Osteocyte (in vitro differentiated cells): ENCODE measurements around the gene SUCLG2. TPM values are rescaled to one million over a fixed set of nuclear protein-coding genes. Genes with fewer than 3 reads are reported as not detected.

Source experiments
- DNase-seq: peaks from one replicate; pipeline ENCODE4 v3.0.0; 2021; ENCODE audit warnings: mixed read lengths; ENCODE audit not compliant: unreplicated experiment; ENCODE audit errors: extremely low spot score
- H3K27ac Mint-ChIP-seq: one replicate; pipeline ENCODE4 v1.8.0; 2021; ENCODE audit warnings: mild to moderate bottlenecking, mixed read lengths; ENCODE audit not compliant: unreplicated experiment
- H3K27me3 Mint-ChIP-seq: one replicate; pipeline ENCODE4 v1.8.0; 2021; ENCODE audit warnings: mixed read lengths; ENCODE audit not compliant: unreplicated experiment
- H3K36me3 Mint-ChIP-seq: one replicate; pipeline ENCODE4 v1.8.0; 2021; ENCODE audit warnings: mixed read lengths; ENCODE audit not compliant: unreplicated experiment
- H3K4me1 Mint-ChIP-seq: one replicate; pipeline ENCODE4 v1.8.0; 2021; ENCODE audit warnings: mixed read lengths; ENCODE audit not compliant: unreplicated experiment
- H3K4me3 Mint-ChIP-seq: one replicate; pipeline ENCODE4 v1.8.0; 2021; ENCODE audit warnings: mild to moderate bottlenecking, moderate library complexity, mixed read lengths; ENCODE audit not compliant: unreplicated experiment
- H3K9me3 Mint-ChIP-seq: one replicate; pipeline ENCODE4 v1.8.0; 2021; ENCODE audit warnings: mixed read lengths; ENCODE audit not compliant: unreplicated experiment
- CTCF ChIP-seq: fragments of 200-600 bp; sonication (generic); IDR thresholded peaks from 2 replicates; pipeline ENCODE4 v1.5.0; 2021; ENCODE audit warnings: antibody characterized with exemption, mild to moderate bottlenecking, moderate library complexity
- total RNA-seq: library from RNA; stranded (reverse); gene quantifications from 2 replicates; pipeline ENCODE4 v1.2.1, GENCODE V29; 2021

Gene SUCLG2
- total RNA-seq, 1 donor from 2014 or later: 32.1 TPM

DNA sequence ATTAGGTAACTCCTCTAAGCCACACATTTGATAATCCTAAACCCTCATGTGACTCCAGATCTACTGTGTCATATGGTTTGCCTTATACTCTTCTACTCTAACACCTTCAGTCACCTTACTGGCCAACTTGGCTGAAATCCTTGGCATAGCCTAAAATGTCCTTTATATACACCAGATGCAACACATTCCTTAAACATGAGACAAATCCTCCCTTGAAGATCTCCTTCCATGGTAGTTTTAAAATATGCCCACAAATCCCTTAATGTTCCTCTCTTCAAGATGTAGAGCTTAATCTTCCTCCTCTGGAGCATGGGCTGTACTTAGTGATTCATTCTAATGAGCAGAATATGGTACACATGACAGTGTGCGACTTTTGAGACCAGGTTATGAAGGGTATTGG is 238.9 kb downstream of the SUCLG2 start:
- no peak for TF ChIP-seq CTCF
- H3K27ac Mint-ChIP-seq: no peak overlapping the region
- H3K36me3 Mint-ChIP-seq: peaks cover 16% of the 10 kb centered on the region
- H3K4me1 Mint-ChIP-seq: peaks cover 6% of the 10 kb centered on the region
- peaks cover 12% of the 10 kb centered on the region for H3K9me3 Mint-ChIP-seq
- no peak overlapping the region for H3K4me3 Mint-ChIP-seq
- no peak for DNase-seq
- no peaks in the 10 kb centered on the region for H3K27me3 Mint-ChIP-seq

DNA sequence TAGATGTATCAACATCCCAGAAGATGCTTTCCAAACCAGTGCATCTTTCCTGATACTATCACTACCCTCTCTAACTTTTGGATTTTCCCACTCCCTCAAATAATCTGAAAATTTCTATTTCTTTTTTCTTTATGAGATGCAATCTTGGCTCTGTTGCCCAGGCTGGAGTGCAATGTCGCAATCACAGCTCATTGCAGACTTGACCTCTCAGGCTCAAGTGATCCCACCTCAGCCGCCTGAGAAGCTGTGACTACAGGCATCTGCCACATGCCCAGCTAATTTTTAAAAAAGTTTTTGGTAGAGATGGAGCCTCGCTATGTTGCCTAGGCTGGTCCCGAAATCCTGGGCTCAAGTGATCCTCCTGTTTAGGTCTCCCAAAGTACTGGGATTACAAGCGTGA is 239.7 kb downstream of the SUCLG2 start:
- DNase-seq: no peak
- H3K27me3 Mint-ChIP-seq: no peaks in the 10 kb centered on the region
- H3K4me1 Mint-ChIP-seq: peaks cover 6% of the 10 kb centered on the region
- peaks cover 16% of the 10 kb centered on the region for H3K36me3 Mint-ChIP-seq
- no peak overlapping the region for H3K27ac Mint-ChIP-seq
- H3K9me3 Mint-ChIP-seq: peaks cover 7% of the 10 kb centered on the region
- TF ChIP-seq CTCF: no peak
- no peak overlapping the region for H3K4me3 Mint-ChIP-seq

GRCh38 chr3:67405193-67405592 is 249.2 kb downstream of the SUCLG2 start:
- Mint-ChIP-seq H3K27me3 (no peaks in the 10 kb centered on the region), H3K36me3 (peaks cover 3% of the 10 kb centered on the region), H3K27ac (no peak overlapping the region), H3K4me1 (no peaks in the 10 kb centered on the region), H3K9me3 (no peaks in the 10 kb centered on the region), H3K4me3 (no peak overlapping the region)
- DNase-seq: no peak
- no peak for TF ChIP-seq CTCF

DNA sequence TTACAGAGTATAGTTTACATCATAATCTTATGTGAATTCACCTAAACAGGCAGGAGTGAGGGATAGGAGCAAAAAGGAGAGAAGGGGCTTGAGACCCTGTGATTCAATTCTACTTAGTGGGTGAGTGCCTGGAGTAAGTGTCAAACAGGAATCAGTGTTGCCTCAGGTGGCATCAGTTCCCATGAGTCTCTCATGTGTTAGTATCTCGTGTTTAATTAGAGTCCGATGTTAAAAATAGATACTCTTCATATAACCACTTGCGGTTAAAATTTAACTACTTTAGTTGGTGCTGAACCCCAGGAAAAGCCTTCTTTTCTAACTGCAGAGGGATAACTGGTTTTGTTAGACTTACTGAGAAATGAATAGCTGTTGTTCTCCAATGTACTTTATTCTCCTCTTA is 251.5 kb downstream of the SUCLG2 start:
- H3K4me1 Mint-ChIP-seq: no peaks in the 10 kb centered on the region
- H3K4me3 Mint-ChIP-seq: no peak overlapping the region
- H3K9me3 Mint-ChIP-seq: no peaks in the 10 kb centered on the region
- no peak overlapping the region for H3K27ac Mint-ChIP-seq
- peaks cover 10% of the 10 kb centered on the region for H3K36me3 Mint-ChIP-seq
- TF ChIP-seq CTCF: no peak
- no peaks in the 10 kb centered on the region for H3K27me3 Mint-ChIP-seq
- DNase-seq: no peak

DNA sequence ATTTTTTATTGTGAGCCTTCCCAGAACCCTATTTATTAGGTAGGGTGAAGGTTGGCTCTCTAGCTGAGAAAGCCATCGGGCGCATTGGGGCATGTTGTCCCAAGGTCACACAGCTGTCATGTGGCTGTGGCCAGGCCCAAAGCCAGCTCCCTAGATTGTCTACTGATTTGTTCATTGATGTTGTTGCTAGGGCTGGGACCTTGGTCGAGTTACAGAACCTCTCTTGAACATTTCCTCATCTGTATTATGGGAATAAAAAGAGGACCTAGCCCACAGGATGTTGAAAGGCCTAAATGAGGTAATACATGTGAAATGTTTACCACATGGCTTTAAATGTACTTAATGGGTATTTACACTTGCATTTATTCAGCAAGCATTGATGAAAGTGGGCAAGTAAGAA is 252.5 kb downstream of the SUCLG2 start:
- Mint-ChIP-seq H3K27ac (no peak overlapping the region), H3K9me3 (no peaks in the 10 kb centered on the region), H3K4me3 (no peak overlapping the region), H3K36me3 (peaks cover 11% of the 10 kb centered on the region), H3K4me1 (no peaks in the 10 kb centered on the region), H3K27me3 (no peaks in the 10 kb centered on the region)
- no peak for DNase-seq
- TF ChIP-seq CTCF: no peak
